SU-DHL-6 (cell line): ENCODE data around the gene C17orf113.

Source experiments
- EZH2phosphoT487 ChIP-seq: fragments of 200-600 bp; sonication (generic), shearing (Covaris generic); conservative IDR thresholded peaks from 2 replicates; pipeline ENCODE4 v1.6.1; 2018; ENCODE audit warnings: mild to moderate bottlenecking, antibody characterized with exemption, low read length, moderate library complexity, mixed read lengths
- TF ChIP-seq, protein P1 (sequence below): fragments of 200-600 bp; sonication (generic); IDR thresholded peaks from one replicate; pipeline ENCODE4 v1.5.1; 2017; ENCODE audit warnings: antibody characterized with exemption, mild to moderate bottlenecking, low read length, moderate library complexity; ENCODE audit not compliant: insufficient read depth, poor library complexity, severe bottlenecking

DNA sequence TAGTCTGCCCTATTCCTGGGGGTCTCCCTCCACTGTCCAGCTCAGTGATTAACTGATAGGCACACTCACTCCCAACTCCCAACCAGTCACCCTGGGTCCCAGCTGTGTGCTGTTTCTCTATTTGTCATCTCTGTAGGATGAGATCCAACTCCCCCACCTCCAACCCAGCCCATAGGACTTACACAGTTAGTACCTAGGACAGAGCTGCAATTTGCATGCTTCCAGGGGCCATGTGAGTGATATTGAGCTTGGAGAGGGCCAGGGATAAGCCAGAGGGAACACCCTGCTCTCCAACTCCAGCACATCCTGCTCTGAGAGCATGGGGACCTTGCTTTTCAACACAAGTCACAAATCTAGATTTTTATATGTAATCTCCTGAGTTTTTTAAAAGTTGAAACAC, 8.8 kb downstream of the C17orf113 start:
- TF ChIP-seq, protein P1, sequence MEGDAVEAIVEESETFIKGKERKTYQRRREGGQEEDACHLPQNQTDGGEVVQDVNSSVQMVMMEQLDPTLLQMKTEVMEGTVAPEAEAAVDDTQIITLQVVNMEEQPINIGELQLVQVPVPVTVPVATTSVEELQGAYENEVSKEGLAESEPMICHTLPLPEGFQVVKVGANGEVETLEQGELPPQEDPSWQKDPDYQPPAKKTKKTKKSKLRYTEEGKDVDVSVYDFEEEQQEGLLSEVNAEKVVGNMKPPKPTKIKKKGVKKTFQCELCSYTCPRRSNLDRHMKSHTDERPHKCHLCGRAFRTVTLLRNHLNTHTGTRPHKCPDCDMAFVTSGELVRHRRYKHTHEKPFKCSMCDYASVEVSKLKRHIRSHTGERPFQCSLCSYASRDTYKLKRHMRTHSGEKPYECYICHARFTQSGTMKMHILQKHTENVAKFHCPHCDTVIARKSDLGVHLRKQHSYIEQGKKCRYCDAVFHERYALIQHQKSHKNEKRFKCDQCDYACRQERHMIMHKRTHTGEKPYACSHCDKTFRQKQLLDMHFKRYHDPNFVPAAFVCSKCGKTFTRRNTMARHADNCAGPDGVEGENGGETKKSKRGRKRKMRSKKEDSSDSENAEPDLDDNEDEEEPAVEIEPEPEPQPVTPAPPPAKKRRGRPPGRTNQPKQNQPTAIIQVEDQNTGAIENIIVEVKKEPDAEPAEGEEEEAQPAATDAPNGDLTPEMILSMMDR: no peak
- no peak for TF ChIP-seq EZH2phosphoT487
